ENCODE results near the gene GAGE12J.

- TF ChIP-seq POLR2A (IDR thresholded peaks at IDR 0.05; ENCODE audit: low read length) (no peak), GATA1 (IDR thresholded peaks at IDR 0.05; ENCODE audit: low read depth, low read length) (no peak)
Observed at GRCh38 chrX:49282647-49283011, 39.2 kb upstream of the GAGE12J start.

All from erythroblast (primary cell).